B cell (primary cell): Measurements from ENCODE around the gene WDR43. TPM values are rescaled to one million over a fixed set of nuclear protein-coding genes. Genes with fewer than 3 reads are reported as not detected.

Source experiments
- ATAC-seq: fragments of 200-7000 bp; cut with Tn5 transposase; one replicate; pipeline ENCODE4 v1.10.0; 2021; ENCODE audit warnings: low read depth, mild to moderate bottlenecking, moderate number of reproducible peaks, moderate library complexity
- CTCF ChIA-PET: fragments of 350-600 bp; sonication (Branson Sonifier 250); formaldehyde crosslinking; loops from one replicate; lab custom pipeline; 2021; ENCODE audit warnings: antibody characterized with exemption, inconsistent platforms; lab: Charles Lee
- POLR2A ChIA-PET: fragments of 350-600 bp; sonication (Branson Sonifier 250); formaldehyde crosslinking; loops from one replicate; lab custom pipeline; 2021; ENCODE audit warnings: antibody characterized with exemption; lab: Charles Lee
- DNase-seq: peaks from one replicate; pipeline ENCODE4 v3.0.0; 2013
- H2AFZ ChIP-seq: 2 replicates; pipeline ENCODE4 v1.6.1; 2012; ENCODE audit warnings: mild to moderate bottlenecking, low read depth, low read length; ENCODE audit not compliant: insufficient read depth, poor library complexity, severe bottlenecking
- H3K27ac ChIP-seq, 2 donors: 1 replicate in 1 of 2; 2 replicates in 1 of 2; pipeline ENCODE4 v1.5.1; 2012 to 2013; ENCODE audit warnings: low read length in 2 of 2, mild to moderate bottlenecking in 2 of 2, moderate library complexity in 1 of 2
- H3K27me3 ChIP-seq, 4 experiments: fragments of 200-600 bp in 1 of 4; sonication (generic) in 1 of 4; replicated peaks in 1 of 4; 1 replicate in 2 of 4; 2 replicates in 2 of 4; pipeline versions ENCODE4 v1.6.1 to v1.7.0; 2013 to 2016; ENCODE audit warnings: low read length in 3 of 4, mild to moderate bottlenecking in 2 of 4, mixed read lengths in 1 of 4, moderate library complexity in 1 of 4; ENCODE audit not compliant: insufficient read depth in 4 of 4, control insufficient read depth in 3 of 4; ENCODE audit errors: control extremely low read depth in 1 of 4
- H3K36me3 ChIP-seq, 2 experiments: replicated peaks in 1 of 2; 1 replicate in 1 of 2; 2 replicates in 1 of 2; pipeline versions ENCODE4 v1.6.1 to v1.7.1; 2013; ENCODE audit warnings: low read length in 1 of 2; ENCODE audit not compliant: insufficient read depth in 2 of 2, control insufficient read depth in 1 of 2; ENCODE audit errors: control extremely low read depth in 1 of 2, extremely low read depth in 1 of 2
- H3K4me1 ChIP-seq, 2 donors: fragments of 200-600 bp in 1 of 2; sonication (generic) in 1 of 2; 1 replicate in 1 of 2; 2 replicates in 1 of 2; pipeline versions ENCODE4 v1.5.1 to v1.6.1; 2013 to 2017; ENCODE audit warnings: low read length in 2 of 2; ENCODE audit not compliant: control insufficient read depth in 2 of 2, insufficient read depth in 2 of 2
- H3K4me2 ChIP-seq: replicated peaks from 2 replicates; pipeline ENCODE3; 2012; ENCODE audit warnings: mild to moderate bottlenecking, low read depth, low read length; ENCODE audit not compliant: poor library complexity, severe bottlenecking
- H3K4me3 ChIP-seq, 5 experiments: fragments of 200-600 bp in 1 of 5; sonication (generic) in 1 of 5; 1 replicate in 3 of 5; 2 replicates in 2 of 5; pipeline versions ENCODE4 v1.5.1 to v1.7.0; 2011 to 2016; ENCODE audit warnings: low read length in 4 of 5, mild to moderate bottlenecking in 4 of 5, low read depth in 2 of 5, control low read depth in 1 of 5, moderate library complexity in 1 of 5; ENCODE audit not compliant: insufficient read depth in 1 of 5; ENCODE audit errors: control extremely low read depth in 1 of 5, extremely low read depth in 1 of 5
- H3K79me2 ChIP-seq: fragments of 200-600 bp; sonication (generic); one replicate; pipeline ENCODE4 v1.6.0; 2016; ENCODE audit warnings: low read length; ENCODE audit not compliant: control insufficient read depth, insufficient read depth
- H3K9ac ChIP-seq: fragments of 200-600 bp; sonication (generic); 2 replicates; pipeline ENCODE4 v1.6.1; 2017; ENCODE audit warnings: mild to moderate bottlenecking, low read length, moderate library complexity
- H3K9me3 ChIP-seq, 3 donors: one replicate each; pipeline versions ENCODE4 v1.6.1 to v1.7.1; 2013; ENCODE audit warnings: low read length in 2 of 3; ENCODE audit not compliant: control insufficient read depth in 2 of 3, insufficient read depth in 1 of 3; ENCODE audit errors: control extremely low read depth in 1 of 3
- H4K20me1 ChIP-seq: 2 replicates; pipeline ENCODE4 v1.6.0; 2012; ENCODE audit warnings: mild to moderate bottlenecking, low read length; ENCODE audit not compliant: insufficient read depth, control insufficient read depth, poor library complexity, severe bottlenecking
- H3K27ac Mint-ChIP-seq: one replicate; pipeline ENCODE4 v1.8.0; 2021; ENCODE audit warnings: mixed read lengths
- H3K27me3 Mint-ChIP-seq: one replicate; pipeline ENCODE4 v1.8.0; 2021; ENCODE audit warnings: mixed read lengths
- H3K4me1 Mint-ChIP-seq: one replicate; pipeline ENCODE4 v1.8.0; 2021; ENCODE audit warnings: mixed read lengths
- H3K4me3 Mint-ChIP-seq: one replicate; pipeline ENCODE4 v1.8.0; 2021; ENCODE audit warnings: mixed read lengths
- H3K9me3 Mint-ChIP-seq: one replicate; pipeline ENCODE4 v1.8.0; 2022; ENCODE audit warnings: mixed read lengths; ENCODE audit not compliant: insufficient read depth
- CTCF ChIP-seq: fragments of 200-600 bp; IDR thresholded peaks from one replicate; pipeline ENCODE4 v1.8.0; 2022; ENCODE audit warnings: antibody characterized with exemption, mild to moderate bottlenecking
- EZH2 ChIP-seq: IDR thresholded peaks from 2 replicates; pipeline ENCODE4 v1.6.1; 2012; ENCODE audit warnings: borderline replicate concordance, low read depth, mild to moderate bottlenecking, moderate library complexity, low read length; ENCODE audit not compliant: insufficient read depth, poor library complexity, severe bottlenecking
- WGBS: methylation state at CpG from one replicate; pipeline ENCODE4 v1.1.5; 2013; ENCODE audit warnings: missing lambda C conversion rate; ENCODE audit not compliant: insufficient coverage; 5-methylcytosine and 5-hydroxymethylcytosine counted together
- intact Hi-C: fragments of 100-400 bp; cut with micrococcal nuclease; formaldehyde crosslinking; loops from one replicate; pipeline ENCODE4 v1.10.0; 2022
- polyA plus RNA-seq: library from polyadenylated mRNA; depleted of rRNA; stranded (reverse); fragments of >200 nt; gene quantifications from 2 replicates; pipeline ENCODE4 v1.2.3, GENCODE V29; 2012
- total RNA-seq, 2 donors: library from RNA; stranded (reverse); fragments of 120-200 nt in 1 of 2; gene quantifications; 1 replicate in 1 of 2; 2 replicates in 1 of 2; pipeline versions ENCODE4 v1.2.3 to v1.2.4, GENCODE V29; 2013 to 2022

WDR43 gene
- total and polyA plus RNA-seq, 2 donors (not counting 1 experiment from before 2014, with no cell fraction given), result 22.5 to 51.0 TPM

DNA sequence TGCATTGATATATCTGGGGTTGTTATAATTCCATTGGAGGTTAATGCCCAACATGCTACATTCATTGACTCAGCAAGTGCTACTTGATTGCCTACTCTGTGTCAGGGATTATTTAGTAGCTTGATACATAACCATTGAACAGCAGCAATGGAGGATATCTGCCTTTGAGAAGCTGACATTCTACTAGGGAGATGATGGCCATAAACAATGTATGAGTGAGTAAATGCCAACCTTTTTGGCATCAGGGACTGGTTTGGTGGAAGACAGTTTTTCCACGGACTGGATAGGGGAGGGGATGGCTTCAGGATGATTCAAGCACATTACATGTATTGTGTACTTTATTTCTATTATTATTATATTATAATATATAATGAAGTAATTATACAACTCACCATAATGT is 54.7 kb downstream of the WDR43 start:
- ChIA-PET POLR2A (no interaction called here), CTCF (no interaction called here)
- H3K9ac ChIP-seq, result no peak overlapping the region
- Mint-ChIP-seq H3K27ac (no peak overlapping the region), H3K4me1 (peaks cover 4% of the 10 kb centered on the region), H3K4me3 (no peak overlapping the region), H3K27me3 (no peaks in the 10 kb centered on the region), H3K9me3 (no peaks in the 10 kb centered on the region)
- ATAC-seq (no peak), DNase-seq (no peak)
- no peak overlapping the region for H2AFZ ChIP-seq
- peaks cover 0 to 36% of the 10 kb centered on the region in 2 experiments for H3K36me3 ChIP-seq
- WGBS, result no CpG with 5 or more reads among the region's 1 CpG
- H3K9me3 ChIP-seq, result peaks cover 0 to 6% (median 0%) of the 10 kb centered on the region in 3 donors
- H4K20me1 ChIP-seq, result no peaks in the 10 kb centered on the region
- H3K4me2 ChIP-seq, result no peak overlapping the region
- TF ChIP-seq EZH2 (no peak), CTCF (no peak)
- intact Hi-C loops, result no loop called here
- no peak overlapping the region for H3K4me3 ChIP-seq
- no peaks in the 10 kb centered on the region for H3K4me1 ChIP-seq
- H3K27me3 ChIP-seq, result no peaks in the 10 kb centered on the region
- no peak overlapping the region for H3K27ac ChIP-seq
- H3K79me2 ChIP-seq, result no peaks in the 10 kb centered on the region

- no peak overlapping the region for H2AFZ ChIP-seq
- POLR2A ChIA-PET, result no interaction called here
- H3K9me3 Mint-ChIP-seq, result no peaks in the 10 kb centered on the region
- no peaks in the 10 kb centered on the region for H3K79me2 ChIP-seq
- H4K20me1 ChIP-seq, result no peaks in the 10 kb centered on the region
- H3K4me1 Mint-ChIP-seq, result peaks cover 4% of the 10 kb centered on the region
- no peaks in the 10 kb centered on the region for H3K4me1 ChIP-seq
- CTCF ChIA-PET, result no interaction called here
- no peak for DNase-seq
- no peak overlapping the region for H3K27ac ChIP-seq
- 97% methylated on average over 9 of the region's 11 CpGs for WGBS
- ATAC-seq, result no peak
- H3K36me3 ChIP-seq, result peaks cover 0 to 30% of the 10 kb centered on the region in 2 experiments
- H3K9ac ChIP-seq, result no peak overlapping the region
- H3K9me3 ChIP-seq, result peaks cover 0 to 6% (median 0%) of the 10 kb centered on the region in 3 donors
- H3K27me3 ChIP-seq, result no peaks in the 10 kb centered on the region
- no peak overlapping the region for H3K4me3 ChIP-seq
- H3K4me3 Mint-ChIP-seq, result no peak overlapping the region
- TF ChIP-seq CTCF (no peak), EZH2 (no peak)
- no peak overlapping the region for H3K4me2 ChIP-seq
- intact Hi-C loops, result no loop called here
- no peak overlapping the region for H3K27ac Mint-ChIP-seq
- no peaks in the 10 kb centered on the region for H3K27me3 Mint-ChIP-seq
Measured at GRCh38 chr2:28949617-28950305, 55.3 kb downstream of the WDR43 start.
